Uterus (tissue), 4 donors: ENCODE measurements around the gene HEXA. TPM values are rescaled to one million over a fixed set of nuclear protein-coding genes. Genes with fewer than 3 reads are reported as not detected.

Source experiments
- DNase-seq, 2 donors: peaks; one replicate each; pipeline ENCODE4 v3.0.0-alpha.2; 2019 to 2020
- H3K27ac ChIP-seq, 2 donors: fragments of 200-600 bp; sonication (generic); 1 replicate in 1 of 2; 2 replicates in 1 of 2; pipeline ENCODE4 v1.5.1; 2016 to 2018
- H3K27me3 ChIP-seq, 2 donors: fragments of 200-600 bp; sonication (generic); one replicate each; pipeline ENCODE4 v1.5.1; 2018 to 2019; ENCODE audit warnings: control low read depth in 1 of 2
- H3K36me3 ChIP-seq, 2 donors: fragments of 200-600 bp; sonication (generic); one replicate each; pipeline ENCODE4 v1.5.1; 2019; ENCODE audit warnings: control low read depth in 1 of 2
- H3K4me1 ChIP-seq, 2 donors: fragments of 200-600 bp; sonication (generic); one replicate each; pipeline ENCODE4 v1.5.1; 2018 to 2019; ENCODE audit warnings: control low read depth in 1 of 2
- H3K4me3 ChIP-seq, 2 donors: fragments of 200-600 bp; sonication (generic); 1 replicate in 1 of 2; 2 replicates in 1 of 2; pipeline ENCODE4 v1.5.1; 2018 to 2019; ENCODE audit warnings: mild to moderate bottlenecking in 1 of 2
- H3K9me3 ChIP-seq, 2 donors: fragments of 200-600 bp; sonication (generic); one replicate each; pipeline ENCODE4 v1.5.1; 2019; ENCODE audit warnings: control low read depth in 1 of 2
- POLR2A ChIP-seq, 2 donors: fragments of 450-650 bp; IDR thresholded peaks; one replicate each; pipeline ENCODE4 v1.6.1; 2016; ENCODE audit warnings: antibody characterized with exemption in 2 of 2, mild to moderate bottlenecking in 1 of 2, moderate library complexity in 1 of 2
- intact Hi-C: fragments of 100-400 bp; cut with DNase I; formaldehyde crosslinking; loops from one replicate; pipeline ENCODE4 v1.15.1; 2023; ENCODE audit warnings: low total_unique reads
- total RNA-seq, 4 donors: library from RNA; depleted of rRNA in 3 of 4; stranded (reverse); fragments of >200 nt in 3 of 4; gene quantifications; one replicate each; pipeline versions ENCODE4 v1.1.0 to v1.2.4, GENCODE V29; 2014 to 2023
- TF ChIP-seq, protein P1 (sequence below), 4 experiments: fragments of 200-600 bp in 2 of 4; fragments of 450-650 bp in 2 of 4; sonication (generic) in 2 of 4; IDR thresholded peaks; one replicate each; pipeline ENCODE4 v1.5.1; 2016 to 2019; ENCODE audit warnings: antibody characterized with exemption in 4 of 4, mild to moderate bottlenecking in 2 of 4, moderate library complexity in 1 of 4
- donor health status: DM: yes; HTN: yes; CAD: no.

HEXA gene
- total RNA-seq, 4 donors from 2014 or later = 14.9 to 86.0 (median 52.9) TPM

GRCh38 chr15:72338148-72338547, 37.7 kb downstream of the HEXA start:
- DNase-seq = no peak
- TF ChIP-seq POLR2A (IDR thresholded peaks at IDR 0.05) = no peak
- TF ChIP-seq, protein P1, sequence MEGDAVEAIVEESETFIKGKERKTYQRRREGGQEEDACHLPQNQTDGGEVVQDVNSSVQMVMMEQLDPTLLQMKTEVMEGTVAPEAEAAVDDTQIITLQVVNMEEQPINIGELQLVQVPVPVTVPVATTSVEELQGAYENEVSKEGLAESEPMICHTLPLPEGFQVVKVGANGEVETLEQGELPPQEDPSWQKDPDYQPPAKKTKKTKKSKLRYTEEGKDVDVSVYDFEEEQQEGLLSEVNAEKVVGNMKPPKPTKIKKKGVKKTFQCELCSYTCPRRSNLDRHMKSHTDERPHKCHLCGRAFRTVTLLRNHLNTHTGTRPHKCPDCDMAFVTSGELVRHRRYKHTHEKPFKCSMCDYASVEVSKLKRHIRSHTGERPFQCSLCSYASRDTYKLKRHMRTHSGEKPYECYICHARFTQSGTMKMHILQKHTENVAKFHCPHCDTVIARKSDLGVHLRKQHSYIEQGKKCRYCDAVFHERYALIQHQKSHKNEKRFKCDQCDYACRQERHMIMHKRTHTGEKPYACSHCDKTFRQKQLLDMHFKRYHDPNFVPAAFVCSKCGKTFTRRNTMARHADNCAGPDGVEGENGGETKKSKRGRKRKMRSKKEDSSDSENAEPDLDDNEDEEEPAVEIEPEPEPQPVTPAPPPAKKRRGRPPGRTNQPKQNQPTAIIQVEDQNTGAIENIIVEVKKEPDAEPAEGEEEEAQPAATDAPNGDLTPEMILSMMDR (IDR thresholded peaks at IDR 0.05) = no peak
- no peaks in the 10 kb centered on the region for H3K36me3 ChIP-seq
- H3K27ac ChIP-seq = peak overlapping the region; percentile 20 to 59
- no peaks in the 10 kb centered on the region for H3K27me3 ChIP-seq
- H3K4me1 ChIP-seq = no peaks in the 10 kb centered on the region
- no peaks in the 10 kb centered on the region for H3K9me3 ChIP-seq
- H3K4me3 ChIP-seq = no peak overlapping the region
- intact Hi-C loops = no loop called here

- no peak for TF ChIP-seq POLR2A (IDR thresholded peaks at IDR 0.05)
- TF ChIP-seq, protein P1 (IDR thresholded peaks at IDR 0.05) = no peak
- intact Hi-C loops = no loop called here
These were observed 41.0 kb downstream of the HEXA start for GRCh38 chr15:72334842-72335241.

DNA sequence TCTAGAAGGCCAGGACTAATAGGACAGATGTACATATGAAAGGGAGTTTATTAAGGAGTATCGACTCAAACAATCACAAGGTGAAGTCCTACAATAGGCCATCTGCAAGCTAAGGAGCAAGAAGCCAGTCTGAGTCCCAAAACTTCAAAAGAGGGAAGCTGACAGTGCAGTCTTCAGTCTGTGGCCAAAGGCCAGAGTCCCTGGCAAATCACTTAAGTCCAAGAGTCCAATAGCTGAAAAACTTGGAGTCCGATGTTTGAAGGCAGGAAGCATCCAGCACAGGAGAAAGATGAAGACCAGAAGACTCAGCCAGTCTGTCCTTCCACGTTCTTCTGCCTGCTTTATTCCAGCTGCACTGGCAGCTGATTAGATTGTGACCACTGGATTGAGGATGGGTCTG, 44.8 kb downstream of the HEXA start:
- Histone ChIP-seq H3K27me3 (no peaks in the 10 kb centered on the region), H3K4me1 (no peaks in the 10 kb centered on the region), H3K9me3 (no peaks in the 10 kb centered on the region), H3K27ac (no peak overlapping the region), H3K4me3 (no peak overlapping the region), H3K36me3 (no peaks in the 10 kb centered on the region)
- intact Hi-C loops = no loop called here
- no peak for TF ChIP-seq POLR2A (IDR thresholded peaks at IDR 0.05)
- TF ChIP-seq, protein P1 (IDR thresholded peaks at IDR 0.05) = no peak
- DNase-seq = no peak

More at GRCh38 chr15:72334842-72335241, 41.0 kb downstream of the HEXA start:
- Histone ChIP-seq H3K27me3 (no peaks in the 10 kb centered on the region), H3K9me3 (no peaks in the 10 kb centered on the region), H3K27ac (no peak overlapping the region), H3K4me3 (no peak overlapping the region), H3K4me1 (no peaks in the 10 kb centered on the region), H3K36me3 (no peaks in the 10 kb centered on the region)
- no peak for DNase-seq

DNA sequence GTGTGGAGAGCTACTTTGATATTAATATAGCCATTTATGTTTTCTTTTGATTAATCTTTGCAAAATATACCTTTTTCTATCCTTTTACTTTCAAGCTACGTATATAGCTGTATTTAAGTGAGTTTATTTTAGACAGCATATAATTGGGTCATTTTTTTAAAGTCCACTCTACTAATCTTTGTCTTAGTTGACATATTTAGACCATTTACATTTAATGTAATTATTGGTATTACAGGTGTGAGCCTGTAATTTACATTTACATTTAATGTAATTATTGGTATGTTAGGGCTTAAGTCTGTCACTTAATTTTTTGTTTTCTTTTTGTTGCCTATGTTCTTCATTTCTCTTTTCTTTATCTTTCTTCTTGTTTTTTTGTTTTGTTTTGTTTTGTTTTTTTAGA, 52.1 kb downstream of the HEXA start:
- no peak overlapping the region for H3K27ac ChIP-seq
- DNase-seq = no peak
- intact Hi-C loops = no loop called here
- no peaks in the 10 kb centered on the region for H3K9me3 ChIP-seq
- H3K27me3 ChIP-seq = no peaks in the 10 kb centered on the region
- TF ChIP-seq, protein P1 (IDR thresholded peaks at IDR 0.05) = no peak
- TF ChIP-seq POLR2A (IDR thresholded peaks at IDR 0.05) = no peak
- no peak overlapping the region for H3K4me3 ChIP-seq
- peaks cover 0 to 6% of the 10 kb centered on the region in 2 donors for H3K4me1 ChIP-seq
- H3K36me3 ChIP-seq = no peaks in the 10 kb centered on the region

DNA sequence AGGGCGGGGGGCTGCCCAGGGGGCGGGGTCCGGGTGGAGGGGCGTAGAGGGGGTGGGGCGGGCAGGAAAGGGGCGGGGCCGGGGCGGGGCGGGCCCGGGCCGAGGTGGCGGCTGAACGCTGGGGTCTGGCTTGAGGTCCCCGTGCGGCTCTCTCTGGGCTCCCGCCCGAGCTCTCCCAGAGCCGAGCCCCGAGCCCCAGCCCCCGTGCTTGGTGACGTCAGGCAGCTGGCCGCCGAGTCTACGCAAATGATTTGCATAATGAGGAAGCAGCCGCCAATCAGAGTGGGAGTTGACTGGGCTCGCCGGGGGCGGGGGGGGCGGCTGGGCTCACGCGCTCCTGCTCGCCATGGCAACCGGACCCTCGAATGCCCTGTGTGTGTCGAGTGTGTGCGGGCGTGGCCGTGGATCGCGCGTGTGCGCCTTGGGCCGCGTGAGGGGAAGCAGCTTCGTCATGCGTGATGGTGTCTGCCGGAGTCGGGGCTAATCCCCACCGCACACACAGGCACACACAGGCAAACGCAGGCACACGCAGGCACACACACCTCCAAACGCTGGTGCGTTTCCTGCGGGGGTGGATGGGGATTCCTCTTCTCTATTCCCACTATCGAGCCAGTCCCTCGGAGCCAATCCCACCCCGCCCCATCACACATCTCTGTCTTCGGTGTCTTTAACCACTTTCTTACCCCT, 55.7 kb downstream of the HEXA start, which contains the start of gene CELF6:
CELF6 (minus strand) TSS at position 173 of the 687 bp plus-strand sequence. CDS start 283 bp downstream, outside the sequence.
- TF ChIP-seq, protein P1 (IDR thresholded peaks at IDR 0.05) = no peak
- no peak for TF ChIP-seq POLR2A (IDR thresholded peaks at IDR 0.05)
- Histone ChIP-seq H3K27me3 (no peaks in the 10 kb centered on the region), H3K4me3 (peak within 1 kb of the TSS; percentile 25 to 35), H3K27ac (no peak within 1 kb of the TSS), H3K4me1 (peaks cover 0 to 6% of the 10 kb centered on the region in 2 donors), H3K36me3 (no peaks in the 10 kb centered on the region), H3K9me3 (no peaks in the 10 kb centered on the region)
- intact Hi-C loops = no loop called here
- DNase-seq = peak; percentile 57 to 68
